ENCODE results near the gene RANBP9. TPM values are rescaled to one million over a fixed set of nuclear protein-coding genes. Genes with fewer than 3 reads are reported as not detected.

RANBP9 gene
- total RNA-seq, 1 donor from 2014 or later, result 64.7 TPM

DNA sequence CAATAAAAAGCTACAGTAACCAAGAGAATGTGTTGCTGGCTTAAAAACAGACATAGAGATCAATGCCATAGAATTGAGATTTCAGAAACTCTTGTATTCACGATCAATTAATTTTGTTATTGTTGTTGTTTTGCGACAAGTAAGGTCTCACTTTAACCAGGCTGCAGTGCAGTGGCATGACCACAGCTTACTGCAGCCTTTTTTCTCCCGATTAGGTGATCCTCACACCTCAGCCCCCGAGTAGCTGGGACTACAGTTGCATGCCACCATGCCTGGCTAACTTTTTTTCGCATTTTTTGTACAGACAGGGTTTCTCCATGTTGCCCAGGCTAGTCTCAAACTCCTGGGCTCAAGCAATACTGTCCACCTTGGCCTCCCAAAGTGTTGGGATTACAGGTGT, 42.2 kb downstream of the RANBP9 start:
- TF ChIP-seq, protein P1, sequence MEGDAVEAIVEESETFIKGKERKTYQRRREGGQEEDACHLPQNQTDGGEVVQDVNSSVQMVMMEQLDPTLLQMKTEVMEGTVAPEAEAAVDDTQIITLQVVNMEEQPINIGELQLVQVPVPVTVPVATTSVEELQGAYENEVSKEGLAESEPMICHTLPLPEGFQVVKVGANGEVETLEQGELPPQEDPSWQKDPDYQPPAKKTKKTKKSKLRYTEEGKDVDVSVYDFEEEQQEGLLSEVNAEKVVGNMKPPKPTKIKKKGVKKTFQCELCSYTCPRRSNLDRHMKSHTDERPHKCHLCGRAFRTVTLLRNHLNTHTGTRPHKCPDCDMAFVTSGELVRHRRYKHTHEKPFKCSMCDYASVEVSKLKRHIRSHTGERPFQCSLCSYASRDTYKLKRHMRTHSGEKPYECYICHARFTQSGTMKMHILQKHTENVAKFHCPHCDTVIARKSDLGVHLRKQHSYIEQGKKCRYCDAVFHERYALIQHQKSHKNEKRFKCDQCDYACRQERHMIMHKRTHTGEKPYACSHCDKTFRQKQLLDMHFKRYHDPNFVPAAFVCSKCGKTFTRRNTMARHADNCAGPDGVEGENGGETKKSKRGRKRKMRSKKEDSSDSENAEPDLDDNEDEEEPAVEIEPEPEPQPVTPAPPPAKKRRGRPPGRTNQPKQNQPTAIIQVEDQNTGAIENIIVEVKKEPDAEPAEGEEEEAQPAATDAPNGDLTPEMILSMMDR (IDR thresholded peaks at IDR 0.05; ENCODE audit: unreplicated experiment), result no peak
- DNase-seq (ENCODE audit: low spot score), result no peak
- Mint-ChIP-seq H3K27me3 (ENCODE audit: unreplicated experiment) (peaks cover 2% of the 10 kb centered on the region), H3K4me1 (ENCODE audit: unreplicated experiment) (peaks cover 39% of the 10 kb centered on the region), H3K27ac (ENCODE audit: unreplicated experiment) (no peak overlapping the region), H3K4me3 (ENCODE audit: unreplicated experiment) (no peak overlapping the region), H3K9me3 (ENCODE audit: unreplicated experiment) (no peaks in the 10 kb centered on the region), H3K36me3 (ENCODE audit: low read depth, unreplicated experiment) (no peaks in the 10 kb centered on the region)

DNA sequence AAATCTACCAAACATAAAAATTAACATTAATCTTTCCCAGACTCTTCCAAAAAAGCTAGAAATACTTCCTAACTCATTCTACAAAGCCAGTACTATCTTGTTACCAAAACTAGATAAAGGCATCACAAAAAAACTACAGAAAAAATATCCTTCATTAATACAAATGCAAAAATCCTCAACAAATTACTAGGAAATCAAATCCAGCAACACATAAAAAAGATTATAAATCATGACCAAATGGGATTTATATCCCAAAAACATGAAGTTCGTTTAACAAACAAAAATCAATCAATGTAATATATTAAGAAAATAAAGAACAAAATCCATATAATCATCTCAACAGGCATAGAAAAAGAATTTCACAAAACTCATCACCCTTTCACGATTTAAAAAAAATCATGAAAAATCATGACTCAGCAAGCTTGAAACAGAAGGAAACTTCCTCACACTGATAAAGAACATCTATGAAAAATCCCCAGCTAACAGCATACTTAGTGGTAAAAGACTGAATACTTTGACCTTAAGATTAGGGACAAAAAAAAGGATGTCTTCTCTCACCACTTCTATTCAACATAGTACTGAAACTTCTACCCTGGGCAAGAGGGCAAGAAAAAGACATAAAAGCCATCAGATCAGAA, 43.2 kb downstream of the RANBP9 start:
- peak overlapping the region; percentile 57 for H3K27ac Mint-ChIP-seq (ENCODE audit: unreplicated experiment)

DNA sequence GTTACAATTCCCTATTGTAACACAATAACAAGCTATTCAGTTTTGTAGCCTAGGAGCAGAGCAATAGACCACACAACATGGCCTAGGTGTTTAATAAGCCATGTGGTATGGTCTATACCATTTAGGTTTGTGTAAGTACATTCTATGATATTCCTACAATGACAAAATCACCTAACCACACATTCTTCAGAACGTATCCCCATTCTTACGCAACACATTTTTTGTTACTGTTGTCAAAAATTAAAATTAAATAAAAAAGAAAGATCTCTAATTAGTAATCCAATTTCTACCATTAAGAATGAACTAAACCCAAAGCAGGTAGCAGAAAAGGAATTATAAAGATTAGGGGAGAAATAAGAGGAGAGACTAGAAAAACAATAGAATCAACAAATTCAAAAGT, 44.0 kb downstream of the RANBP9 start:
- Mint-ChIP-seq H3K27ac (ENCODE audit: unreplicated experiment) (no peak overlapping the region), H3K36me3 (ENCODE audit: low read depth, unreplicated experiment) (no peaks in the 10 kb centered on the region), H3K4me1 (ENCODE audit: unreplicated experiment) (peaks cover 42% of the 10 kb centered on the region), H3K4me3 (ENCODE audit: unreplicated experiment) (no peak overlapping the region), H3K9me3 (ENCODE audit: unreplicated experiment) (no peaks in the 10 kb centered on the region), H3K27me3 (ENCODE audit: unreplicated experiment) (peaks cover 3% of the 10 kb centered on the region)
- DNase-seq (ENCODE audit: low spot score), result no peak
- TF ChIP-seq, protein P1 (IDR thresholded peaks at IDR 0.05; ENCODE audit: unreplicated experiment), result no peak

More for the DNA sequence above, 43.2 kb downstream of the RANBP9 start:
- TF ChIP-seq, protein P1 (IDR thresholded peaks at IDR 0.05; ENCODE audit: unreplicated experiment), result no peak
- peaks cover 3% of the 10 kb centered on the region for H3K27me3 Mint-ChIP-seq (ENCODE audit: unreplicated experiment)
- no peaks in the 10 kb centered on the region for H3K36me3 Mint-ChIP-seq (ENCODE audit: low read depth, unreplicated experiment)
- DNase-seq (ENCODE audit: low spot score), result no peak
- peaks cover 44% of the 10 kb centered on the region for H3K4me1 Mint-ChIP-seq (ENCODE audit: unreplicated experiment)
- H3K9me3 Mint-ChIP-seq (ENCODE audit: unreplicated experiment), result no peaks in the 10 kb centered on the region
- no peak overlapping the region for H3K4me3 Mint-ChIP-seq (ENCODE audit: unreplicated experiment)

DNA sequence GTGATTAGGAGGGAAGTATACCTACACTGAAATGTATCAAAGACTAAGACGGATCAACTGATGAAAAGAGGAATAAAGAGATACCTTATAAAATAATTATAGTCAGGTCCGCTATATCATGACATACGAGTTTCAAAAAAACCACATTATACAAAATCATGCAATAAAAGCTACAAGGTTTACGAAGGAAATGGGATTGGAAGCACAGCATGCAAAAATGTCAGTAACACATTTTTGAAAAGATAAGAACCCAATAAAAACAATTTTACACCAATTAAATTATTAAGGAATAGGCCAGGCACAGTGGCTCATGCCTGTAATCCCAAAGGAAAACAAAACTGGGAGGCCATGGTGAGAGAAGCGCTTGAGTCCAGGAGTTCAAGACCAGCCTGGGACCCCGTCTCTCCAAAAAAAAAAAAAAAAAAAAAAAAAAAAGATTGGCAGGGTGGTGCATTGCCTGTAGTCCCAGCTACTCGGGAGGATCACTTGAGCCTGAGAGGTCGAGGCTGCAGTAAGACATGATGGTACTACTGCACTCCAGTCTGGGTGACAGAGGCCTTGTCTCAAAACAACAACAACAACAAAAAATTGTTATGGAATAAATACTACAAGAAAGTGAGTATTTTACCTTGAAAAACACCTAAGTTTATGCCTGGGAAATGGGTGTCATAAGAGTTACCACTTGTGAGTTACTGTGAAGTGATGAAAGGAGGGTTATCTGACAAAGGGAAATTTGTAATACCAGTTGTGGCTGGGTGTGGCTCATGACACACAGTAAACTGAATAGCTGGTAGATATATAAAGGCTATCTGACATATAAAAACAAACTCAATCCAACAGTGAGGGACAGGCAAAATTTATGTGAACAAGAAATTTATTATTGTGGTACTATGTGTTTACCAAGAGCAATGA, 45.2 kb downstream of the RANBP9 start:
- Mint-ChIP-seq H3K4me1 (ENCODE audit: unreplicated experiment) (peaks cover 45% of the 10 kb centered on the region), H3K27me3 (ENCODE audit: unreplicated experiment) (peaks cover 3% of the 10 kb centered on the region), H3K36me3 (ENCODE audit: low read depth, unreplicated experiment) (no peaks in the 10 kb centered on the region), H3K4me3 (ENCODE audit: unreplicated experiment) (no peak overlapping the region), H3K27ac (ENCODE audit: unreplicated experiment) (no peak overlapping the region), H3K9me3 (ENCODE audit: unreplicated experiment) (no peaks in the 10 kb centered on the region)
- TF ChIP-seq, protein P1 (IDR thresholded peaks at IDR 0.05; ENCODE audit: unreplicated experiment), result no peak
- no peak for DNase-seq (ENCODE audit: low spot score)

Measured in endothelial cell (in vitro differentiated cells).